ENCODE results near the gene NMNAT3.

The NMNAT3 gene

GRCh38 chr3:139607257-139608107, 70.3 kb downstream of the NMNAT3 start:
- TF ChIP-seq CTCF (IDR thresholded peaks at IDR 0.05; ENCODE audit: insufficient read depth, low read length, poor library complexity, severe bottlenecking) (no peak), EZH2phosphoT487 (conservative IDR thresholded peaks at IDR 0.05; ENCODE audit: low read length) (no peak)
- H3K4me2 ChIP-seq (ENCODE audit: low read depth, low read length, poor library complexity, severe bottlenecking), result no peak overlapping the region

GRCh38 chr3:139602003-139602402, 75.8 kb downstream of the NMNAT3 start:
- no peak for TF ChIP-seq CTCF (IDR thresholded peaks at IDR 0.05; ENCODE audit: insufficient read depth, low read length, poor library complexity, severe bottlenecking)
- TF ChIP-seq EZH2phosphoT487 (conservative IDR thresholded peaks at IDR 0.05; ENCODE audit: low read length), result no peak
- Histone ChIP-seq H3F3A (ENCODE audit: insufficient read depth) (no peaks in the 10 kb centered on the region), H3K9me2 (replicated peaks; ENCODE audit: insufficient read depth, low read length) (no peaks in the 10 kb centered on the region), H3K27me3 (ENCODE audit: low read length) (no peaks in the 10 kb centered on the region), H3K4me2 (ENCODE audit: low read depth, low read length, poor library complexity, severe bottlenecking) (no peak overlapping the region), H3K9ac (ENCODE audit: low read length) (no peak overlapping the region), H3K79me2 (ENCODE audit: insufficient read depth, low read length) (no peaks in the 10 kb centered on the region), H3K9me3 (ENCODE audit: insufficient read depth, low read length) (no peaks in the 10 kb centered on the region), H3K4me3 (ENCODE audit: insufficient read depth, low read length, poor library complexity, severe bottlenecking) (no peak overlapping the region), H3K27ac (ENCODE audit: low read depth, low read length) (no peak overlapping the region), H3K36me3 (ENCODE audit: low read length) (no peaks in the 10 kb centered on the region), H4K20me1 (ENCODE audit: low read depth, low read length) (no peaks in the 10 kb centered on the region), H2AFZ (ENCODE audit: low read depth, low read length, severe bottlenecking) (no peak overlapping the region)

More at GRCh38 chr3:139607257-139608107, 70.3 kb downstream of the NMNAT3 start:
- Histone ChIP-seq H3K79me2 (ENCODE audit: insufficient read depth, low read length) (no peaks in the 10 kb centered on the region), H3K9ac (ENCODE audit: low read length) (no peak overlapping the region), H3K9me3 (ENCODE audit: insufficient read depth, low read length) (no peaks in the 10 kb centered on the region), H3K9me2 (replicated peaks; ENCODE audit: insufficient read depth, low read length) (no peaks in the 10 kb centered on the region), H3F3A (ENCODE audit: insufficient read depth) (no peaks in the 10 kb centered on the region), H3K27ac (ENCODE audit: low read depth, low read length) (no peak overlapping the region), H2AFZ (ENCODE audit: low read depth, low read length, severe bottlenecking) (no peak overlapping the region), H3K36me3 (ENCODE audit: low read length) (no peaks in the 10 kb centered on the region), H4K20me1 (ENCODE audit: low read depth, low read length) (no peaks in the 10 kb centered on the region), H3K4me3 (ENCODE audit: insufficient read depth, low read length, poor library complexity, severe bottlenecking) (no peak overlapping the region), H3K27me3 (ENCODE audit: low read length) (no peaks in the 10 kb centered on the region)

- Histone ChIP-seq H4K20me1 (ENCODE audit: low read depth, low read length) (no peaks in the 10 kb centered on the region), H3K4me2 (ENCODE audit: low read depth, low read length, poor library complexity, severe bottlenecking) (no peak overlapping the region), H3K27ac (ENCODE audit: low read depth, low read length) (no peak overlapping the region)
Measured at GRCh38 chr3:139601191-139601961, 76.4 kb downstream of the NMNAT3 start.

More at GRCh38 chr3:139601191-139601961, 76.4 kb downstream of the NMNAT3 start:
- no peaks in the 10 kb centered on the region for H3K27me3 ChIP-seq (ENCODE audit: low read length)
- no peaks in the 10 kb centered on the region for H3F3A ChIP-seq (ENCODE audit: insufficient read depth)
- TF ChIP-seq CTCF (IDR thresholded peaks at IDR 0.05; ENCODE audit: insufficient read depth, low read length, poor library complexity, severe bottlenecking), result no peak
- no peak for TF ChIP-seq EZH2phosphoT487 (conservative IDR thresholded peaks at IDR 0.05; ENCODE audit: low read length)
- H3K79me2 ChIP-seq (ENCODE audit: insufficient read depth, low read length), result no peaks in the 10 kb centered on the region
- H3K9me3 ChIP-seq (ENCODE audit: insufficient read depth, low read length), result no peaks in the 10 kb centered on the region
- H3K9me2 ChIP-seq (replicated peaks; ENCODE audit: insufficient read depth, low read length), result no peaks in the 10 kb centered on the region
- no peak overlapping the region for H3K9ac ChIP-seq (ENCODE audit: low read length)
- H2AFZ ChIP-seq (ENCODE audit: low read depth, low read length, severe bottlenecking), result no peak overlapping the region
- no peaks in the 10 kb centered on the region for H3K36me3 ChIP-seq (ENCODE audit: low read length)
- no peak overlapping the region for H3K4me3 ChIP-seq (ENCODE audit: insufficient read depth, low read length, poor library complexity, severe bottlenecking)

Data from SU-DHL-6 (cell line).